Neuronal stem cell (in vitro differentiated cells): ENCODE results near the gene GEMIN2.

Experiments used
- DNase-seq: peaks from one replicate; pipeline ENCODE4 v3.0.0-alpha.2; 2013; ENCODE audit warnings: low spot score
- H2AFZ ChIP-seq: one replicate; pipeline ENCODE4 v1.6.1; 2013; ENCODE audit warnings: mild to moderate bottlenecking, low read length, inconsistent platforms
- H2AK5ac ChIP-seq: 2 replicates; pipeline ENCODE4 v1.6.1; 2013; ENCODE audit warnings: low read depth, mild to moderate bottlenecking, inconsistent platforms, low read length, moderate library complexity, mixed read lengths
- H2BK120ac ChIP-seq: 2 replicates; pipeline ENCODE4 v1.6.1; 2013; ENCODE audit warnings: low read depth, mild to moderate bottlenecking, inconsistent platforms, low read length, moderate library complexity, mixed read lengths
- H2BK12ac ChIP-seq: one replicate; pipeline ENCODE4 v1.6.1; 2013; ENCODE audit warnings: low read length, inconsistent platforms
- H2BK15ac ChIP-seq: 2 replicates; pipeline ENCODE4 v1.6.1; 2013; ENCODE audit warnings: mild to moderate bottlenecking, low read length, inconsistent platforms, mixed read lengths
- H2BK5ac ChIP-seq: one replicate; pipeline ENCODE4 v1.6.1; 2013; ENCODE audit warnings: inconsistent platforms, mild to moderate bottlenecking, low read length, moderate library complexity
- H3K14ac ChIP-seq: one replicate; pipeline ENCODE4 v1.6.1; 2013; ENCODE audit warnings: low read length, inconsistent platforms
- H3K18ac ChIP-seq: 2 replicates; pipeline ENCODE4 v1.6.1; 2013; ENCODE audit warnings: low read length, inconsistent platforms
- H3K23ac ChIP-seq: 2 replicates; pipeline ENCODE4 v1.6.1; 2013; ENCODE audit warnings: low read depth, mild to moderate bottlenecking, mixed read lengths, low read length, inconsistent platforms; ENCODE audit not compliant: poor library complexity
- H3K27ac ChIP-seq: replicated peaks from 3 replicates; pipeline ENCODE4 v1.5.1; 2013; ENCODE audit warnings: low read length, inconsistent platforms
- H3K27me3 ChIP-seq, 3 experiments: 2 replicates each; pipeline ENCODE4 v1.6.1; 2013; ENCODE audit warnings: low read length in 3 of 3, mild to moderate bottlenecking in 2 of 3, inconsistent platforms in 1 of 3, low read depth in 1 of 3, mixed read lengths in 1 of 3, moderate library complexity in 1 of 3; ENCODE audit not compliant: control insufficient read depth in 3 of 3, insufficient read depth in 3 of 3
- H3K36me3 ChIP-seq, 2 donors: replicated peaks in 1 of 2; 2 replicates each; pipeline ENCODE4 v1.6.1; 2013; ENCODE audit warnings: low read length in 2 of 2; ENCODE audit not compliant: control insufficient read depth in 2 of 2, insufficient read depth in 2 of 2
- H3K4ac ChIP-seq: 2 replicates; pipeline ENCODE4 v1.6.1; 2013; ENCODE audit warnings: inconsistent platforms, mild to moderate bottlenecking, low read length, moderate library complexity
- H3K4me1 ChIP-seq, 2 donors: 1 replicate in 1 of 2; 2 replicates in 1 of 2; pipeline ENCODE4 v1.6.1; 2013; ENCODE audit warnings: low read length in 2 of 2, low read depth in 1 of 2; ENCODE audit not compliant: control insufficient read depth in 2 of 2, insufficient read depth in 1 of 2
- H3K4me2 ChIP-seq: one replicate; pipeline ENCODE4 v1.6.1; 2013; ENCODE audit warnings: mild to moderate bottlenecking, low read length, inconsistent platforms; ENCODE audit not compliant: insufficient read depth, poor library complexity, severe bottlenecking
- H3K4me3 ChIP-seq, 2 donors: 2 replicates each; pipeline ENCODE4 v1.5.1; 2013; ENCODE audit warnings: low read length in 2 of 2, mild to moderate bottlenecking in 2 of 2, inconsistent platforms in 1 of 2, moderate library complexity in 1 of 2
- H3K79me1 ChIP-seq: one replicate; pipeline ENCODE4 v1.6.1; 2013; ENCODE audit warnings: low read depth, mild to moderate bottlenecking, inconsistent platforms, low read length, moderate library complexity
- H3K9ac ChIP-seq: one replicate; pipeline ENCODE4 v1.6.1; 2013; ENCODE audit warnings: mild to moderate bottlenecking, low read depth, low read length, inconsistent platforms; ENCODE audit not compliant: poor library complexity
- H3K9me3 ChIP-seq, 2 donors: replicated peaks in 1 of 2; 2 replicates each; pipeline versions ENCODE3 to v1.6.1; 2013; ENCODE audit warnings: low read length in 2 of 2, mild to moderate bottlenecking in 2 of 2, inconsistent platforms in 1 of 2, low read depth in 1 of 2, mixed read lengths in 1 of 2, moderate library complexity in 1 of 2; ENCODE audit not compliant: control insufficient read depth in 2 of 2, insufficient read depth in 1 of 2
- H4K8ac ChIP-seq: one replicate; pipeline ENCODE4 v1.6.1; 2013; ENCODE audit warnings: low read depth, mild to moderate bottlenecking, inconsistent platforms, low read length, moderate library complexity
- H4K91ac ChIP-seq: one replicate; pipeline ENCODE4 v1.6.1; 2013; ENCODE audit warnings: low read length, low read depth, mild to moderate bottlenecking, inconsistent platforms; ENCODE audit not compliant: poor library complexity
- whole genome bisulfite sequencing, 2 donors: extraction: QIAGEN DNeasy Blood & Tissue Kit; methylation state at CpG; one replicate each; pipeline ENCODE4 v1.1.7; 2013; ENCODE audit warnings: missing lambda C conversion rate in 2 of 2, mixed read lengths in 1 of 2; ENCODE audit not compliant: insufficient read length in 2 of 2, insufficient replicate concordance in 1 of 2; ENCODE audit errors: extremely low coverage in 2 of 2; 5-methylcytosine and 5-hydroxymethylcytosine counted together

The GEMIN2 gene

GRCh38 chr14:39177168-39177545 lies 63.0 kb downstream of the GEMIN2 start:
- Histone ChIP-seq H4K91ac (no peak overlapping the region), H2AK5ac (no peak overlapping the region), H2AFZ (no peak overlapping the region), H2BK120ac (no peak overlapping the region), H3K4me3 (no peak overlapping the region), H3K18ac (no peak overlapping the region), H3K27me3 (no peaks in the 10 kb centered on the region), H4K8ac (no peak overlapping the region), H2BK5ac (no peak overlapping the region), H3K4me1 (peaks cover 2 to 4% of the 10 kb centered on the region in 2 donors), H3K9me3 (no peaks in the 10 kb centered on the region), H3K4me2 (no peak overlapping the region), H3K14ac (no peak overlapping the region), H3K36me3 (peaks cover 28 to 64% of the 10 kb centered on the region in 2 donors), H3K9ac (no peak overlapping the region), H2BK12ac (no peak overlapping the region), H3K79me1 (peaks cover 3% of the 10 kb centered on the region), H3K23ac (no peak overlapping the region), H3K4ac (no peak overlapping the region), H3K27ac (no peak overlapping the region), H2BK15ac (no peak overlapping the region)
- WGBS, 2 donors: no CpG with 5 or more reads among the region's 9 CpGs
- DNase-seq: no peak

DNA sequence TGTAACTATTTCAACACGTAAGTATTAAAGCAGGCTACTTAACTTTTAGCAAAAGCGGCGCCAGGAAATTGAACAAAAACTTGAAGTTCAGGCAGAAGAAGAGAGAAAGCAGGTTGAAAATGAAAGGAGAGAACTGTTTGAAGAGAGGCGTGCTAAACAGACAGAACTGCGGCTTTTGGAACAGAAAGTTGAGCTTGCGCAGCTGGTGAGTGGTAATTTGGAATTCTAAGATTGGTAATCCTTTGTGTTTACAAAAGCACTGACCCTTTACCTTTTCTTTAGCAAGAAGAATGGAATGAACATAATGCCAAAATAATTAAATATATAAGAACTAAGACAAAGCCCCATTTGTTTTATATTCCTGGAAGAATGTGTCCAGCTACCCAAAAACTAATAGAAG lies 64.9 kb downstream of the GEMIN2 start:
- no peak overlapping the region for H2BK5ac ChIP-seq
- no peak overlapping the region for H2BK120ac ChIP-seq
- peaks cover 2 to 4% of the 10 kb centered on the region in 2 donors for H3K4me1 ChIP-seq
- no peaks in the 10 kb centered on the region for H3K27me3 ChIP-seq
- H2BK15ac ChIP-seq: no peak overlapping the region
- H3K9ac ChIP-seq: no peak overlapping the region
- no CpG with 5 or more reads among the region's 6 CpGs for WGBS, 2 donors
- no peak overlapping the region for H2BK12ac ChIP-seq
- no peak overlapping the region for H3K14ac ChIP-seq
- no peak overlapping the region for H3K4me3 ChIP-seq
- H4K8ac ChIP-seq: no peak overlapping the region
- H3K79me1 ChIP-seq: peaks cover 3% of the 10 kb centered on the region
- H3K27ac ChIP-seq: no peak overlapping the region
- H2AK5ac ChIP-seq: no peak overlapping the region
- no peak for DNase-seq
- H3K9me3 ChIP-seq: no peaks in the 10 kb centered on the region
- no peak overlapping the region for H3K4me2 ChIP-seq
- H3K18ac ChIP-seq: no peak overlapping the region
- H3K4ac ChIP-seq: no peak overlapping the region
- no peak overlapping the region for H4K91ac ChIP-seq
- peaks cover 30 to 82% of the 10 kb centered on the region in 2 donors for H3K36me3 ChIP-seq
- H2AFZ ChIP-seq: no peak overlapping the region
- H3K23ac ChIP-seq: no peak overlapping the region

DNA sequence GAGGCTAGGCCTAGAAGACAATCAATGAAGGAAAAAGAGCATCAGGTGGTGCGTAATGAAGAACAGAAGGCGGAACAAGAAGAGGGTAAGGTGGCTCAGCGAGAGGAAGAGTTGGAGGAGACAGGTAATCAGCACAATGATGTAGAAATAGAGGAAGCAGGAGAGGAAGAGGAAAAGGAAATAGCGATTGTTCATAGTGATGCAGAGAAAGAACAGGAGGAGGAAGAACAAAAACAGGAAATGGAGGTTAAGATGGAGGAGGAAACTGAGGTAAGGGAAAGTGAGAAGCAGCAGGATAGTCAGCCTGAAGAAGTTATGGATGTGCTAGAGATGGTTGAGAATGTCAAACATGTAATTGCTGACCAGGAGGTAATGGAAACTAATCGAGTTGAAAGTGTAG lies 66.4 kb downstream of the GEMIN2 start:
- WGBS, 2 donors: no CpG with 5 or more reads among the region's 5 CpGs
- peaks cover 3% of the 10 kb centered on the region for H3K79me1 ChIP-seq
- peaks cover 33 to 97% of the 10 kb centered on the region in 2 donors for H3K36me3 ChIP-seq
- no peak overlapping the region for H2AFZ ChIP-seq
- H3K18ac ChIP-seq: no peak overlapping the region
- H3K9me3 ChIP-seq: no peaks in the 10 kb centered on the region
- no peak overlapping the region for H3K27ac ChIP-seq
- no peak for DNase-seq
- no peak overlapping the region for H3K4me3 ChIP-seq
- H2BK120ac ChIP-seq: no peak overlapping the region
- no peak overlapping the region for H4K91ac ChIP-seq
- no peak overlapping the region for H3K23ac ChIP-seq
- H3K4ac ChIP-seq: no peak overlapping the region
- peaks cover 2 to 4% of the 10 kb centered on the region in 2 donors for H3K4me1 ChIP-seq
- no peak overlapping the region for H2AK5ac ChIP-seq
- no peak overlapping the region for H2BK5ac ChIP-seq
- no peak overlapping the region for H3K4me2 ChIP-seq
- no peak overlapping the region for H4K8ac ChIP-seq
- H3K27me3 ChIP-seq: no peaks in the 10 kb centered on the region
- H3K14ac ChIP-seq: no peak overlapping the region
- no peak overlapping the region for H2BK12ac ChIP-seq
- no peak overlapping the region for H2BK15ac ChIP-seq
- H3K9ac ChIP-seq: no peak overlapping the region

- DNase-seq: no peak
- Histone ChIP-seq H2BK120ac (no peak overlapping the region), H3K27me3 (no peaks in the 10 kb centered on the region), H4K91ac (no peak overlapping the region), H2AK5ac (no peak overlapping the region), H2BK5ac (no peak overlapping the region), H3K14ac (no peak overlapping the region), H3K4me3 (no peak overlapping the region), H3K4ac (no peak overlapping the region), H3K18ac (no peak overlapping the region), H3K79me1 (peaks cover 3% of the 10 kb centered on the region), H3K9ac (no peak overlapping the region), H4K8ac (no peak overlapping the region), H3K27ac (no peak overlapping the region), H3K4me2 (no peak overlapping the region), H2BK15ac (no peak overlapping the region), H2BK12ac (no peak overlapping the region), H3K9me3 (no peaks in the 10 kb centered on the region), H3K4me1 (peaks cover 2 to 4% of the 10 kb centered on the region in 2 donors), H3K23ac (no peak overlapping the region), H2AFZ (no peak overlapping the region), H3K36me3 (peaks cover 33 to 96% of the 10 kb centered on the region in 2 donors)
- WGBS, 2 donors: no CpG with 5 or more reads among the region's 7 CpGs
Measured at GRCh38 chr14:39181026-39181692, 67.0 kb downstream of the GEMIN2 start.
